Mucosa of descending colon (tissue), 3 donors: ENCODE data around the gene MAP3K3. TPM values are rescaled to one million over a fixed set of nuclear protein-coding genes. Genes with fewer than 3 reads are reported as not detected.

Experiments
- ATAC-seq: fragments of 200-7000 bp; cut with Tn5 transposase; one replicate; pipeline ENCODE4 v1.9.1; 2020; ENCODE audit warnings: mild to moderate bottlenecking, moderate library complexity
- DNase-seq, 3 donors: peaks; one replicate each; pipeline ENCODE4 v3.0.0-alpha.2; 2020
- H3K36me3 ChIP-seq: fragments of 200-600 bp; one replicate; pipeline ENCODE4 v1.8.0; 2021; ENCODE audit warnings: low read depth, mild to moderate bottlenecking
- H3K4me1 ChIP-seq: fragments of 200-600 bp; one replicate; pipeline ENCODE4 v1.8.0; 2021; ENCODE audit warnings: low read depth, mild to moderate bottlenecking
- H3K4me3 ChIP-seq: fragments of 200-600 bp; one replicate; pipeline ENCODE4 v1.8.0; 2021; ENCODE audit warnings: mild to moderate bottlenecking
- H3K9me3 ChIP-seq: fragments of 200-600 bp; one replicate; pipeline ENCODE4 v1.8.0; 2021; ENCODE audit warnings: mild to moderate bottlenecking
- intact Hi-C, 2 donors: fragments of 100-400 bp; cut with DNase I in 1 of 2; cut with micrococcal nuclease in 1 of 2; formaldehyde crosslinking; loops; one replicate each; pipeline versions ENCODE4 v1.11.0 to v1.11.1; 2022; cut with DNase I, micrococcal nuclease
- total RNA-seq, 3 donors: library from RNA; stranded (reverse); fragmentation: NEBNext Ultra II Directional in 2 of 3; extraction: Animal tissue kit (Norgen Biotek cat#: 25700) in 2 of 3; gene quantifications; one replicate each; pipeline versions ENCODE4 v1.2.1 to v1.2.4, GENCODE V29; 2021 to 2023
- TF ChIP-seq, protein P1 (sequence below): fragments of 200-600 bp; IDR thresholded peaks from one replicate; pipeline ENCODE4 v1.8.0; 2022; ENCODE audit warnings: antibody characterized with exemption, mild to moderate bottlenecking
- donor health status: DM: no; HTN: no; CAD: no; lungs with moderate emphysema.
- donor health status: DM: no; HTN: no; CAD: no.
- donor health status: DM: no; HTN: yes; CAD: no.

Gene MAP3K3
- total RNA-seq, 3 donors from 2014 or later, result 13.0 to 54.7 (median 18.5) TPM

GRCh38 chr17:63611354-63611753 is 10.9 kb upstream of the MAP3K3 start:
- intact Hi-C loops, result no loop called here

DNA sequence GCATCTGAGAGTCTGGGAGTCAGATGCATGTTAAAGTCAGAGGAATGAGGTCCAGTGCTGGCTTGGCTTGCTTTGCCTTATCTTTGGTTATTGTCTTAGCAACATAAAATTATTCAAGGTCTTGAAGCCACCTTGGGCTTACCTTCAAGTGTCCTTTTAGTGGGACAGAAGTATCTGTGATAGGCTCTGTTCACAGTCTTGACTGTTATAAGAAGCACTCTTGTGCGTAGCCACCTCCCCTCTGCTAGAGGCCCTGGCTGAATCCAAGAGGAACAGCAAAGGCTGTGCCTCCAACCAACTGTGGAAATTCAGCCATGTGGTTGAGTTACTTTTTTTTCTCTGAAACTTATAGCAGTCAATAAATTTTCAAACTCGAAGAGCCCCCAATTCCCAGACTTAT is 8.6 kb upstream of the MAP3K3 start:
- Histone ChIP-seq H3K4me1 (no peaks in the 10 kb centered on the region), H3K36me3 (no peaks in the 10 kb centered on the region), H3K4me3 (no peak overlapping the region), H3K9me3 (no peaks in the 10 kb centered on the region)
- TF ChIP-seq, protein P1, sequence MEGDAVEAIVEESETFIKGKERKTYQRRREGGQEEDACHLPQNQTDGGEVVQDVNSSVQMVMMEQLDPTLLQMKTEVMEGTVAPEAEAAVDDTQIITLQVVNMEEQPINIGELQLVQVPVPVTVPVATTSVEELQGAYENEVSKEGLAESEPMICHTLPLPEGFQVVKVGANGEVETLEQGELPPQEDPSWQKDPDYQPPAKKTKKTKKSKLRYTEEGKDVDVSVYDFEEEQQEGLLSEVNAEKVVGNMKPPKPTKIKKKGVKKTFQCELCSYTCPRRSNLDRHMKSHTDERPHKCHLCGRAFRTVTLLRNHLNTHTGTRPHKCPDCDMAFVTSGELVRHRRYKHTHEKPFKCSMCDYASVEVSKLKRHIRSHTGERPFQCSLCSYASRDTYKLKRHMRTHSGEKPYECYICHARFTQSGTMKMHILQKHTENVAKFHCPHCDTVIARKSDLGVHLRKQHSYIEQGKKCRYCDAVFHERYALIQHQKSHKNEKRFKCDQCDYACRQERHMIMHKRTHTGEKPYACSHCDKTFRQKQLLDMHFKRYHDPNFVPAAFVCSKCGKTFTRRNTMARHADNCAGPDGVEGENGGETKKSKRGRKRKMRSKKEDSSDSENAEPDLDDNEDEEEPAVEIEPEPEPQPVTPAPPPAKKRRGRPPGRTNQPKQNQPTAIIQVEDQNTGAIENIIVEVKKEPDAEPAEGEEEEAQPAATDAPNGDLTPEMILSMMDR, result no peak
- intact Hi-C loops, result no loop called here
- ATAC-seq (no peak), DNase-seq (no peak)

More at GRCh38 chr17:63611354-63611753, 10.9 kb upstream of the MAP3K3 start:
- H3K4me1 ChIP-seq, result no peaks in the 10 kb centered on the region
- H3K4me3 ChIP-seq, result no peak overlapping the region
- peaks cover 11% of the 10 kb centered on the region for H3K36me3 ChIP-seq
- DNase-seq (no peak), ATAC-seq (peak; percentile 16)
- no peaks in the 10 kb centered on the region for H3K9me3 ChIP-seq
- TF ChIP-seq, protein P1, result no peak

- intact Hi-C loops, result no loop called here
- H3K4me1 ChIP-seq, result peaks cover 11% of the 10 kb centered on the region
- H3K36me3 ChIP-seq, result no peaks in the 10 kb centered on the region
- ATAC-seq (peak; percentile 32), DNase-seq (no peak)
- peak overlapping the region; percentile 63 for H3K4me3 ChIP-seq
- TF ChIP-seq, protein P1, result no peak
- no peaks in the 10 kb centered on the region for H3K9me3 ChIP-seq
These were observed 961 bp upstream of the MAP3K3 start for GRCh38 chr17:63621229-63621683.

- intact Hi-C loops, result no loop called here
These were observed 565 bp downstream of the MAP3K3 start for GRCh38 chr17:63622574-63623390.

GRCh38 chr17:63623786-63624530 is 1.7 kb downstream of the MAP3K3 start:
- no peak for DNase-seq
- intact Hi-C loops, result no loop called here
- no peak for ATAC-seq
- no peaks in the 10 kb centered on the region for H3K9me3 ChIP-seq
- peaks cover 11% of the 10 kb centered on the region for H3K4me1 ChIP-seq
- TF ChIP-seq, protein P1, result no peak
- H3K4me3 ChIP-seq, result no peak overlapping the region
- H3K36me3 ChIP-seq, result no peaks in the 10 kb centered on the region

More at GRCh38 chr17:63622574-63623390, 565 bp downstream of the MAP3K3 start:
- ATAC-seq (peak; percentile 29), DNase-seq (peak; percentile 75 to 86 (median 86))
- TF ChIP-seq, protein P1, result no peak
- H3K4me3 ChIP-seq, result peak overlapping the region; percentile 63
- H3K36me3 ChIP-seq, result no peaks in the 10 kb centered on the region
- H3K4me1 ChIP-seq, result peaks cover 11% of the 10 kb centered on the region
- H3K9me3 ChIP-seq, result no peaks in the 10 kb centered on the region
